Measurements from ENCODE around the gene SPR. TPM values are rescaled to one million over a fixed set of nuclear protein-coding genes. Genes with fewer than 3 reads are reported as not detected.
A peak's percentile ranks its signal among the peaks of the same experiment; 100 is the strongest.

The SPR gene
- total RNA-seq, 1 donor from 2014 or later = 46.2 TPM

- intact Hi-C loops (cut with DNase I) = no loop called here
- H3K27ac ChIP-seq = no peak overlapping the region
- DNase-seq (no peak), ATAC-seq (no peak)
- H3K9me3 ChIP-seq = no peaks in the 10 kb centered on the region
- H3K27me3 ChIP-seq (ENCODE audit: low read depth) = peaks cover 7% of the 10 kb centered on the region
- H3K4me1 ChIP-seq = peaks cover 16% of the 10 kb centered on the region
- H3K36me3 ChIP-seq = no peaks in the 10 kb centered on the region
- H3K4me3 ChIP-seq = no peak overlapping the region
- no peak for TF ChIP-seq CTCF (IDR thresholded peaks at IDR 0.05)
Measured at GRCh38 chr2:72883356-72883962, 3.7 kb upstream of the SPR start.

GRCh38 chr2:72886505-72887031 lies 640 bp upstream of the SPR start:
- TF ChIP-seq CTCF (IDR thresholded peaks at IDR 0.05) = no peak
- H3K4me3 ChIP-seq = peak overlapping the region; percentile 74
- peak in 1 of 2 donors; percentile 2 for ATAC-seq
- intact Hi-C loops (cut with DNase I) = no loop called here
- no peak for DNase-seq
- peak overlapping the region; percentile 81 for H3K27ac ChIP-seq
- H3K4me1 ChIP-seq = peaks cover 27% of the 10 kb centered on the region
- H3K27me3 ChIP-seq (ENCODE audit: low read depth) = no peaks in the 10 kb centered on the region
- H3K36me3 ChIP-seq = peaks cover 12% of the 10 kb centered on the region
- no peaks in the 10 kb centered on the region for H3K9me3 ChIP-seq

- H3K27me3 ChIP-seq (ENCODE audit: low read depth) = no peaks in the 10 kb centered on the region
- peaks cover 22% of the 10 kb centered on the region for H3K36me3 ChIP-seq
- DNase-seq = peak; percentile 91
- peak overlapping the region; percentile 81 for H3K27ac ChIP-seq
- no peaks in the 10 kb centered on the region for H3K9me3 ChIP-seq
- intact Hi-C loops (cut with DNase I) = no loop called here
- peaks cover 27% of the 10 kb centered on the region for H3K4me1 ChIP-seq
- peak; percentile 93 for TF ChIP-seq CTCF (IDR thresholded peaks at IDR 0.05)
- peak overlapping the region; percentile 74 for H3K4me3 ChIP-seq
- ATAC-seq = peak; percentile 87
Measured at GRCh38 chr2:72887740-72888437, 681 bp downstream of the SPR start.

- no peak for TF ChIP-seq CTCF (IDR thresholded peaks at IDR 0.05)
- H3K27ac ChIP-seq = no peak overlapping the region
Measured at GRCh38 chr2:72888438-72889202, 1.4 kb downstream of the SPR start.

GRCh38 chr2:72889991-72890390 lies 2.8 kb downstream of the SPR start:
- H3K9me3 ChIP-seq = no peaks in the 10 kb centered on the region
- peaks cover 22% of the 10 kb centered on the region for H3K36me3 ChIP-seq
- H3K4me1 ChIP-seq = peaks cover 27% of the 10 kb centered on the region
- TF ChIP-seq CTCF (IDR thresholded peaks at IDR 0.05) = no peak
- H3K27ac ChIP-seq = no peak overlapping the region
- ATAC-seq (no peak), DNase-seq (no peak)
- intact Hi-C loops (cut with DNase I) = no loop called here
- peaks cover 15% of the 10 kb centered on the region for H3K27me3 ChIP-seq (ENCODE audit: low read depth)
- H3K4me3 ChIP-seq = no peak overlapping the region

More at GRCh38 chr2:72888438-72889202, 1.4 kb downstream of the SPR start:
- peaks cover 27% of the 10 kb centered on the region for H3K4me1 ChIP-seq
- peaks cover 1% of the 10 kb centered on the region for H3K27me3 ChIP-seq (ENCODE audit: low read depth)
- ATAC-seq (no peak), DNase-seq (no peak)
- intact Hi-C loops (cut with DNase I) = no loop called here
- H3K4me3 ChIP-seq = peak overlapping the region; percentile 74
- no peaks in the 10 kb centered on the region for H3K9me3 ChIP-seq
- H3K36me3 ChIP-seq = peaks cover 22% of the 10 kb centered on the region

Data from lower lobe of right lung (tissue), 2 donors.